GM12872 (cell line): ENCODE results near the gene CSHL1.
"Not testable (repeated sequence)": the region's sequence is repeated elsewhere in the genome, so short reads cannot be mapped to it uniquely, and the experiment has no call there.

Source experiments
- TF ChIP-seq, protein P1 (sequence below): IDR thresholded peaks from 3 replicates; pipeline ENCODE4 v1.5.1; 2011; ENCODE audit warnings: low read depth, mild to moderate bottlenecking, low read length, moderate library complexity; ENCODE audit not compliant: insufficient read depth

The CSHL1 gene

DNA sequence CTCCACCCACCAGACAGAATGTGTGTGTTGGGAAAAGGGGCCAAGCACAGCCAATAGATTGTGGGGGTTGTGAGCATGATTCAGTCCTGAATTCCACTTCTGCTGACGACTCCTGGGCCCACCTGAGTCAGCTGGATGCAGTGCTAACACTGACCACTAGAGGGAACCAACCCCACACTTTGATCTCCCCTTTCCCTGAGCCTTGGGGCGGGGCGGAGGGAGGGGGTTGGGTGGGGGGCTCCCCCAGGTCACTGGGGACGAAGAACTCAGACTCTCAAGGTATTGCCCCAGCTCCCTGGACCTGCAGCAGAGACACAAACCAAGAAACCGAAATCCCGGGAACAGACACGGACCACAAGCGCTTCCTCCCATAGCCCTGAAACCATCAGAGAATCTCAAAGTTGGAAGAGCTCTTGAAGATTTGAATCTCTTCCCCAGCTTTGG, 621 bp upstream of the CSHL1 start:
- TF ChIP-seq, protein P1, sequence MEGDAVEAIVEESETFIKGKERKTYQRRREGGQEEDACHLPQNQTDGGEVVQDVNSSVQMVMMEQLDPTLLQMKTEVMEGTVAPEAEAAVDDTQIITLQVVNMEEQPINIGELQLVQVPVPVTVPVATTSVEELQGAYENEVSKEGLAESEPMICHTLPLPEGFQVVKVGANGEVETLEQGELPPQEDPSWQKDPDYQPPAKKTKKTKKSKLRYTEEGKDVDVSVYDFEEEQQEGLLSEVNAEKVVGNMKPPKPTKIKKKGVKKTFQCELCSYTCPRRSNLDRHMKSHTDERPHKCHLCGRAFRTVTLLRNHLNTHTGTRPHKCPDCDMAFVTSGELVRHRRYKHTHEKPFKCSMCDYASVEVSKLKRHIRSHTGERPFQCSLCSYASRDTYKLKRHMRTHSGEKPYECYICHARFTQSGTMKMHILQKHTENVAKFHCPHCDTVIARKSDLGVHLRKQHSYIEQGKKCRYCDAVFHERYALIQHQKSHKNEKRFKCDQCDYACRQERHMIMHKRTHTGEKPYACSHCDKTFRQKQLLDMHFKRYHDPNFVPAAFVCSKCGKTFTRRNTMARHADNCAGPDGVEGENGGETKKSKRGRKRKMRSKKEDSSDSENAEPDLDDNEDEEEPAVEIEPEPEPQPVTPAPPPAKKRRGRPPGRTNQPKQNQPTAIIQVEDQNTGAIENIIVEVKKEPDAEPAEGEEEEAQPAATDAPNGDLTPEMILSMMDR: peak; percentile 82

DNA sequence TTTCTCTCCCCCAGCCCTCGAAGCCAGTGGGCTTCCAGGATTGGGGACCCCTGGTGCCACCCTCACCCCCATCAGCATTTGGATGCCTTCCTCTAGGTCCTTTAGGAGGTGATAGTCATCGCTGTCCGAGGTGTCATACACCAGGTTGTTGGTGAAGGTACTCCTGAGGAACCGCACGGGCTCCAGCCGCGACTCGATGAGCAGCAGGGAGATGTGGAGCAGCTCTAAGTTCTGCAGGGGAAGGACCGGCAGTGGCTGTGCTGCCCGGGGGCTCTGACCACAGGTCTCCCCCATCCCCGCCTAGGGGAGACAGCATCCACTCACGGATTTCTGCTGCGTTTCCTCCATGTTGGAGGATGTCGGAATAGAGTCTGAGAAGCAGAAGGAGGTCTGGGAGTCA, 962 bp downstream of the CSHL1 start:
- TF ChIP-seq, protein P1: no peak

- TF ChIP-seq, protein P1: peak; percentile 36; the same call in 2 of the 3 replicates
These were observed 3.8 kb downstream of the CSHL1 start for GRCh38 chr17:63907161-63907778.

- TF ChIP-seq, protein P1: peak; percentile 39; the same call in 1 of the 3 replicates
These were observed 7.3 kb downstream of the CSHL1 start for GRCh38 chr17:63903787-63904201.

DNA sequence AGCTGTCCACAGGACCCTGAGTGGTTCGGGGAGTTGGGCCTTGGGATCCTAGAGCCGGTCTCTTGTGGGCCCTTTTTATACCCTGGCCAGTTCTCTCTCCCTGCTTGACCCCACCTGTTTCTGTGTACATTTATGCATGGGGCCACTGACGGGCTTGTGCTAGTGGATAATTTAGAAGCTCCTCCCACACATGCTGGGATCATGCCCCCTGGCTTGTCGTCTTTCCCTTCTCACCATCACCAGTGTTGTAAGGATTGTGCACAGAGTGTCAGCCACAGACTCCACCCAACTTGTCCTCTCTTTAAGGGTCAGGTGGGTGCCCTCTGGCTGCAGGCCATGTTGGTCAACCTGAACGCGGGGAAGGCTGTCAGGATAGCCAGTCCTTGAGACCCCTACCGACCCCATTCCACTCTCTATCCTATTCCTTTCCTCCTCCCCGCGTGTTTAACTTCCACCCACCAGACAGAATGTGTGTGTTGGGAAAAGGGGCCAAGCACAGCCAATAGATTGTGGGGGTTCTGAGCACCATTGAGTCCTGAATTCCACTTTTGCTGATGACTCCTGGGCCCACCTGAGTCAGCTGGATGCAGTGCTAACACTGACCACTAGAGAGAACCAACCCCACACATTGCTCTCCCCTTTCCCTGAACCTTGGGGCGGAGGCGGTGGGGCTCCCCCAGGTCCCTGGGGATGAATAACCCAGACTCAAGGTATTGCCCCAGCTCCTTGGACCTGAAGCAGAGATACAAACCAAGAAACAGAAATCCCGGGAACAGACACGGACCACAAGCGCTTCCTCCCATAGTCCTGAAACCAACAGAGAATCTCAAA, 14.3 kb downstream of the CSHL1 start, which contains the start of gene CSH1:
Gene CSH1 (minus strand): TSS at position 51 of the 831 bp plus-strand sequence. CDS start 63 bp downstream, outside the sequence.
- TF ChIP-seq, protein P1: not testable (repeated sequence)

- TF ChIP-seq, protein P1: peak; percentile 33
These were observed 18.6 kb downstream of the CSHL1 start for GRCh38 chr17:63892316-63893037.
